DND-41 (cell line): Measurements from ENCODE around the gene FSCN2.

Experiments
- ATAC-seq: fragments of 200-7000 bp; cut with Tn5 transposase; 3 replicates; pipeline ENCODE4 v1.9.1; 2021; ENCODE audit warnings: low read depth; ENCODE audit not compliant: insufficient read depth
- DNase-seq: peaks from one replicate; pipeline ENCODE4 v3.0.0-alpha.2; 2020
- H2AFZ ChIP-seq: 2 replicates; pipeline ENCODE4 v1.6.0; 2012; ENCODE audit warnings: low read depth, low read length
- H3K27ac ChIP-seq: 2 replicates; pipeline ENCODE4 v1.5.1; 2012; ENCODE audit warnings: low read length, inconsistent platforms
- H3K27me3 ChIP-seq: fragments of 200-600 bp; sonication (generic); 2 replicates; pipeline ENCODE4 v1.6.0; 2012; ENCODE audit warnings: low read length, mild to moderate bottlenecking, inconsistent platforms; ENCODE audit not compliant: insufficient read depth, poor library complexity
- H3K36me3 ChIP-seq: 2 replicates; pipeline ENCODE4 v1.5.1; 2012; ENCODE audit warnings: low read length, inconsistent platforms; ENCODE audit not compliant: insufficient read depth
- H3K4me1 ChIP-seq: 2 replicates; pipeline ENCODE4 v1.5.1; 2012; ENCODE audit warnings: mild to moderate bottlenecking, low read length; ENCODE audit not compliant: insufficient read depth
- H3K4me2 ChIP-seq: 2 replicates; pipeline ENCODE4 v1.6.0; 2012; ENCODE audit warnings: mild to moderate bottlenecking, moderate library complexity, low read length, inconsistent platforms; ENCODE audit not compliant: insufficient read depth
- H3K4me3 ChIP-seq, 2 experiments: fragments of 200-600 bp in 1 of 2; shearing (Covaris generic) in 1 of 2; 2 replicates each; pipeline ENCODE4 v1.5.1; 2012 to 2016; ENCODE audit warnings: inconsistent platforms in 2 of 2, low read length in 2 of 2, mild to moderate bottlenecking in 2 of 2, low read depth in 1 of 2, moderate library complexity in 1 of 2
- H3K79me2 ChIP-seq: 2 replicates; pipeline ENCODE4 v1.6.0; 2012; ENCODE audit warnings: low read length, inconsistent platforms; ENCODE audit not compliant: insufficient read depth
- H3K9ac ChIP-seq: 2 replicates; pipeline ENCODE4 v1.6.0; 2012; ENCODE audit warnings: low read depth, mild to moderate bottlenecking, inconsistent platforms, low read length, moderate library complexity
- H3K9me3 ChIP-seq: 2 replicates; pipeline ENCODE4 v1.5.1; 2012; ENCODE audit warnings: low read length, moderate library complexity, mild to moderate bottlenecking, inconsistent platforms; ENCODE audit not compliant: insufficient read depth, severe bottlenecking
- H4K20me1 ChIP-seq: 2 replicates; pipeline ENCODE4 v1.6.0; 2012; ENCODE audit warnings: low read length; ENCODE audit not compliant: insufficient read depth
- CTCF ChIP-seq: IDR thresholded peaks from 2 replicates; pipeline ENCODE4 v1.5.1; 2012; ENCODE audit warnings: borderline replicate concordance, low read length, moderate library complexity, mild to moderate bottlenecking; ENCODE audit not compliant: poor library complexity, severe bottlenecking; ENCODE audit errors: extremely low read depth
- EZH2 ChIP-seq: IDR thresholded peaks from 3 replicates; pipeline ENCODE4 v1.6.1; 2012; ENCODE audit warnings: borderline replicate concordance, low read depth, mild to moderate bottlenecking, moderate library complexity, low read length, inconsistent platforms; ENCODE audit not compliant: severe bottlenecking

Gene FSCN2

GRCh38 chr17:81563861-81564586 is 35.8 kb downstream of the FSCN2 start:
- Histone ChIP-seq H3K36me3 (peaks cover 97% of the 10 kb centered on the region), H3K4me2 (no peak overlapping the region), H3K79me2 (no peaks in the 10 kb centered on the region), H3K4me1 (no peaks in the 10 kb centered on the region), H2AFZ (no peak overlapping the region), H3K9me3 (no peaks in the 10 kb centered on the region), H3K27ac (no peak overlapping the region), H3K27me3 (no peaks in the 10 kb centered on the region), H3K9ac (no peak overlapping the region), H3K4me3 (no peak overlapping the region), H4K20me1 (peaks cover 15% of the 10 kb centered on the region)
- TF ChIP-seq CTCF: no peak
- TF ChIP-seq EZH2: no peak
- DNase-seq (no peak), ATAC-seq (no peak)

DNA sequence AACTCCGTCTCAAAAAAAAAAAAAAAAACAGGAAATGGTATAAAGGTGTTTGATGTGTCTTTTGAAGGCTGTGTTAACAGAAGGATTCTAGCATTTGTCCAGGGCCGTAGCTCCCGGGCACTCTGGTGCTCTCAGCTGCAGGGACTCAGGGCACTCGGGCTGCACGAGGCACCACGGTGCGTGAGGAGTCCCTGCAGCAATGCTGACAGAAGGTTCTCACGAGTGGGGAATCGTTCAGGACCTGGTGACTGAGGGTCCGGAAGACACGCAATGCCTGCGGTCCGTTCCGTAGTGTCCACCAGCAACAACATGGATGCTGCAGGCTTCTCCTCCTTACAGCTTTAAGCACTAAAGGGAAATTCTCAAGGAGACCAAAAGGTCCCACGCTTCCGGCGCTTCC is 36.6 kb downstream of the FSCN2 start:
- Histone ChIP-seq H3K4me2 (no peak overlapping the region), H3K4me1 (no peaks in the 10 kb centered on the region), H3K36me3 (peaks cover 97% of the 10 kb centered on the region), H3K27ac (no peak overlapping the region), H3K79me2 (no peaks in the 10 kb centered on the region), H3K4me3 (no peak overlapping the region), H3K9me3 (no peaks in the 10 kb centered on the region), H3K27me3 (no peaks in the 10 kb centered on the region), H2AFZ (no peak overlapping the region), H3K9ac (no peak overlapping the region), H4K20me1 (peaks cover 15% of the 10 kb centered on the region)
- no peak for ATAC-seq
- DNase-seq: no peak
- no peak for TF ChIP-seq EZH2
- no peak for TF ChIP-seq CTCF

DNA sequence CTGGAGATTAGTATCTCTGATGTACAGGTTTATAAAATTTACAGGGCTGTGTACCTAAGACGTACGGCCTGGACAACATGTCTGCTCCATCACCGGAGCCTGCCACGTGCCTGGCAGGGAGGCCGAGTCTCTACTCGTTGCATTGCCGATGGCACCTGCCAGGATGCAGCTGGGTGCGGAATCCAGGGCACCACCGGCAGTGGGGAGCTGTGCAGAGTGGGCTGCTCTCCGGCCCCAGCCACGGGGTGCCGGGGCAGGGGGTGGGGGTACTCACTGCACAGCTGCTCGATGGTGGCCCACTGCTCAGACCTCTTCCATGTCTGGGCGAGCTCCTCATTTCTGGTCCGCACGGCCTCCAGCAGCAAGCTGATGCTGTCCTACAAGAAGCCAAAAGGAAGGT is 37.1 kb downstream of the FSCN2 start:
- Histone ChIP-seq H3K9ac (no peak overlapping the region), H3K27me3 (no peaks in the 10 kb centered on the region), H3K36me3 (peaks cover 99% of the 10 kb centered on the region), H3K79me2 (no peaks in the 10 kb centered on the region), H2AFZ (no peak overlapping the region), H4K20me1 (peaks cover 15% of the 10 kb centered on the region), H3K4me1 (no peaks in the 10 kb centered on the region), H3K27ac (no peak overlapping the region), H3K4me2 (no peak overlapping the region), H3K9me3 (no peaks in the 10 kb centered on the region), H3K4me3 (no peak overlapping the region)
- DNase-seq (no peak), ATAC-seq (no peak)
- TF ChIP-seq CTCF: no peak
- TF ChIP-seq EZH2: no peak
